ENCODE data around the gene COPS7A.

DNA sequence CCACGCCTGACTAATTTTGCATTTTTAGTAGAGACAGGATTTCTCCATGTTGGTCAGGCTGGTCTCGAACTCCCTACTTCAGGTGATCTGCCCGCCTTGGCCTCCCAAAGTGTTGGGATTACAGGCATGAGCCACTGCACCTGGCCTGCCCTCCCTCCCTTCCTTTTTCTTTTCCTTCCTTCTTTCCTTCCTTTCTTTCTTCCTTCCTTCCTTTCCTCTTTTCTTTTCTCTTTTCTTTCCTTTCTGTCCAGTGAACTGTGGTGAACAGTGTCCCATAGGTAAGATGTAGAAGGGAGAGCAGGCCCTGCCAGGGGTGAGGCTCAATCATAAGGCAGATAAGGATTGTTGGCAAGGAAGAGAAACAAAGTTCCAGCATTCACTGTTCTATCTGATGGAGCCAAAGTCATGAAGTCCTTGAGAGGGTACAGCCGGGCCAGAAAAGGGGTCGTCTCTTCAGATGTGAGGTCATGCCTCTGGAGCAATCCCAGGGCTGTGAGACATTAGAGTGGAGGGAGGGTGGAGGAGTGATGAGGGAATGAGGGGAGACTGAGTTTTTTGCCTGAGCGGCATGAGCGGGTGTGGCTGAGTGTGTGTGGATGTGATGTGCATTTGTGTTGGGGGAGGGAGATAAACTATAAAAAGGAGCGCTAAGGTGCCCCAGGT is 33.3 kb downstream of the COPS7A start:
- TF ChIP-seq TCF7L2 (IDR thresholded peaks at IDR 0.05; ENCODE audit: borderline replicate concordance, extremely low read depth, insufficient read depth, insufficient read length) (no peak), CTCF (IDR thresholded peaks at IDR 0.05 in 2 of 3, conservative IDR thresholded peaks at IDR 0.05 in 1 of 3; ENCODE audit: borderline replicate concordance in 1 of 3, insufficient read depth in 1 of 3, low read depth in 2 of 3, low read length in 2 of 3) (no peak), EZH2 (IDR thresholded peaks at IDR 0.05) (no peak), POLR2A (IDR thresholded peaks at IDR 0.05; ENCODE audit: borderline replicate concordance, extremely low read depth, insufficient read depth, insufficient read length) (no peak), REST (IDR thresholded peaks at IDR 0.05; ENCODE audit: low read depth) (no peak), ZFX (IDR thresholded peaks at IDR 0.05) (no peak), JUND (IDR thresholded peaks at IDR 0.05) (no peak), CEBPB (IDR thresholded peaks at IDR 0.05; ENCODE audit: low read depth) (no peak), EZH2phosphoT487 (IDR thresholded peaks at IDR 0.05; ENCODE audit: borderline replicate concordance) (no peak)
- TF ChIP-seq, protein P1, sequence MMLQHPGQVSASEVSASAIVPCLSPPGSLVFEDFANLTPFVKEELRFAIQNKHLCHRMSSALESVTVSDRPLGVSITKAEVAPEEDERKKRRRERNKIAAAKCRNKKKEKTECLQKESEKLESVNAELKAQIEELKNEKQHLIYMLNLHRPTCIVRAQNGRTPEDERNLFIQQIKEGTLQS (IDR thresholded peaks at IDR 0.05), result no peak

Measured in HCT116 (cell line).